NOMO-1 treated with dmso at 0.1 percent for 144 hours (cell line): ENCODE data around the gene EEFSEC.

Experiments
- DNase-seq: peaks from one replicate; lab custom pipeline; 2025; ENCODE audit not compliant: unreplicated experiment; lab: John Stamatoyannopoulos, UW

The EEFSEC gene

GRCh38 chr3:128457937-128458336 lies 304.7 kb downstream of the EEFSEC start:
- no peak for DNase-seq
